OCI-LY1 (cell line): Measurements from ENCODE around the gene ANGPTL3.

Source experiments
- EZH2 ChIP-seq: fragments of 200-600 bp; sonication (generic), shearing (Covaris generic); IDR thresholded peaks from 2 replicates; pipeline ENCODE4 v1.8.0; 2017; ENCODE audit warnings: borderline replicate concordance, mixed run types, mild to moderate bottlenecking, antibody characterized with exemption, low read length, moderate library complexity, mixed read lengths
- TF ChIP-seq, protein P1 (sequence below): fragments of 200-600 bp; sonication (generic), shearing (Covaris generic); IDR thresholded peaks from 2 replicates; pipeline ENCODE4 v1.5.1; 2017; ENCODE audit warnings: mild to moderate bottlenecking, antibody characterized with exemption, low read length, moderate library complexity, mixed read lengths

DNA sequence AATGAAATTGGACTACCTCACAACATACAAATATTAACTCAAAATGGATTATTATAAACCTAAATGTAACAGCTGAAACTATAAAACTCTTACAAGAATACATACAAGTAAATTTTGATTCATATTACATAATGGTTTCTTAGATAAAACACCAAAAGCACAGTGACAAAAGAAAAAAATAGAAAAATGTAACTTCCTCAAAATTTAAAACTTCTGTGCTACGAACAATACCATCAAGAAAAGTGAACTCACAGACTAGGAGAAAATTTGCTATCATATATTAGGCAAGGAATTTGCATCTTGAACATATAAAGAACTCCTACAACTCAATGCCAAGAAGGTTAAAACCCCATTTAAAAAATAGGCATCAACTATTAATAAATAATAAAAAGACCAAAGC is 31.2 kb downstream of the ANGPTL3 start:
- TF ChIP-seq, protein P1, sequence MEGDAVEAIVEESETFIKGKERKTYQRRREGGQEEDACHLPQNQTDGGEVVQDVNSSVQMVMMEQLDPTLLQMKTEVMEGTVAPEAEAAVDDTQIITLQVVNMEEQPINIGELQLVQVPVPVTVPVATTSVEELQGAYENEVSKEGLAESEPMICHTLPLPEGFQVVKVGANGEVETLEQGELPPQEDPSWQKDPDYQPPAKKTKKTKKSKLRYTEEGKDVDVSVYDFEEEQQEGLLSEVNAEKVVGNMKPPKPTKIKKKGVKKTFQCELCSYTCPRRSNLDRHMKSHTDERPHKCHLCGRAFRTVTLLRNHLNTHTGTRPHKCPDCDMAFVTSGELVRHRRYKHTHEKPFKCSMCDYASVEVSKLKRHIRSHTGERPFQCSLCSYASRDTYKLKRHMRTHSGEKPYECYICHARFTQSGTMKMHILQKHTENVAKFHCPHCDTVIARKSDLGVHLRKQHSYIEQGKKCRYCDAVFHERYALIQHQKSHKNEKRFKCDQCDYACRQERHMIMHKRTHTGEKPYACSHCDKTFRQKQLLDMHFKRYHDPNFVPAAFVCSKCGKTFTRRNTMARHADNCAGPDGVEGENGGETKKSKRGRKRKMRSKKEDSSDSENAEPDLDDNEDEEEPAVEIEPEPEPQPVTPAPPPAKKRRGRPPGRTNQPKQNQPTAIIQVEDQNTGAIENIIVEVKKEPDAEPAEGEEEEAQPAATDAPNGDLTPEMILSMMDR: no peak
- no peak for TF ChIP-seq EZH2
